HepG2 (cell line): ENCODE data around the gene FBXO48. TPM values are rescaled to one million over a fixed set of nuclear protein-coding genes. Genes with fewer than 3 reads are reported as not detected.

Source experiments
- polyA plus RNA-seq, 8 experiments: library from polyadenylated mRNA; depleted of rRNA in 3 of 8; stranded (reverse) in 7 of 8; unstranded in 1 of 8; fragments of >200 nt; fragmentation: Illumina TruSeq in 4 of 8; extraction: Trizol in 4 of 8; gene quantifications; 2 replicates each; pipeline versions ENCODE4 v1.2.1 to v1.2.3, GENCODE V29; 2011 to 2016; ENCODE audit warnings: low read depth in 4 of 8, missing spikeins in 1 of 8, mixed read lengths in 1 of 8; ENCODE audit not compliant: insufficient read depth in 1 of 8
- total RNA-seq, 5 experiments: library from RNA; depleted of rRNA; stranded (reverse); fragments of >200 nt; fragmentation: Illumina TruSeq; extraction: Trizol; gene quantifications; 2 replicates each; pipeline ENCODE4 v1.2.3, GENCODE V29; 2016; ENCODE audit warnings: low read depth in 1 of 5

FBXO48 gene
- total and polyA plus RNA-seq, 2 of the 13 experiments (the other 11 are each of a cell fraction or from before 2014, with no cell fraction given), result 0.42 to 1.1 TPM

Other genes with a start within 250 kb of the FBXO48 start
- 25.7 and 42.3 TPM in 2 replicates for gene PPP3R1, start 214.8 kb downstream of the FBXO48 start, total RNA-seq (2016; rRNA removed; fragmentation: Illumina TruSeq; extraction: Trizol)
- 10.5 and 11.6 TPM in 2 replicates for gene PPP3R1, start 214.8 kb downstream of the FBXO48 start, polyA plus RNA-seq (2011; rRNA removed)
- gene CNRIP1, start 147.3 kb downstream of the FBXO48 start, total RNA-seq (2016; rRNA removed; fragmentation: Illumina TruSeq; extraction: Trizol), result not detected in 2 replicates
- not detected in 2 replicates for gene CNRIP1, start 147.3 kb downstream of the FBXO48 start, polyA plus RNA-seq (2011; rRNA removed)
- gene PLEK, start 102.0 kb downstream of the FBXO48 start, total RNA-seq (2016; rRNA removed; fragmentation: Illumina TruSeq; extraction: Trizol), result not detected in 2 replicates
- 0.05 TPM in 1 of 2 replicates, not detected in the other for gene PLEK, start 102.0 kb downstream of the FBXO48 start, polyA plus RNA-seq (2011; rRNA removed)
- gene APLF, start 291 bp upstream of the FBXO48 start, total RNA-seq (2016; rRNA removed; fragmentation: Illumina TruSeq; extraction: Trizol), result 2.0 and 2.2 TPM in 2 replicates
- 0.45 and 0.57 TPM in 2 replicates for gene APLF, start 291 bp upstream of the FBXO48 start, polyA plus RNA-seq (2011; rRNA removed)
- not detected in 2 replicates for gene PROKR1, start 176.3 kb upstream of the FBXO48 start, total RNA-seq (2016; rRNA removed; fragmentation: Illumina TruSeq; extraction: Trizol)
- gene PROKR1, start 176.3 kb upstream of the FBXO48 start, polyA plus RNA-seq (2011; rRNA removed), result not detected in 2 replicates